Esophagus muscularis mucosa (tissue), 4 donors: Measurements from ENCODE around the gene TRAF2.

Experiments
- EP300 ChIP-seq: sonication (generic); formaldehyde crosslinking; IDR thresholded peaks from one replicate; pipeline ENCODE4 v1.6.1; 2017; ENCODE audit warnings: antibody characterized with exemption
- POLR2A ChIP-seq: fragments of 450-650 bp; IDR thresholded peaks from one replicate; pipeline ENCODE4 v1.6.1; 2017; ENCODE audit warnings: antibody characterized with exemption, moderate library complexity, mild to moderate bottlenecking, low read depth
- POLR2AphosphoS5 ChIP-seq, 2 donors: sonication (generic); formaldehyde crosslinking; IDR thresholded peaks; one replicate each; pipeline ENCODE4 v1.6.1; 2017; ENCODE audit warnings: antibody characterized with exemption in 2 of 2
- TF ChIP-seq, protein P1 (sequence below), 3 experiments: fragments of 200-600 bp in 2 of 3; fragments of 450-650 bp in 1 of 3; sonication (generic) in 2 of 3; IDR thresholded peaks; one replicate each; pipeline ENCODE4 v1.5.1; 2017 to 2019; ENCODE audit warnings: antibody characterized with exemption in 3 of 3, mild to moderate bottlenecking in 2 of 3, moderate library complexity in 1 of 3

DNA sequence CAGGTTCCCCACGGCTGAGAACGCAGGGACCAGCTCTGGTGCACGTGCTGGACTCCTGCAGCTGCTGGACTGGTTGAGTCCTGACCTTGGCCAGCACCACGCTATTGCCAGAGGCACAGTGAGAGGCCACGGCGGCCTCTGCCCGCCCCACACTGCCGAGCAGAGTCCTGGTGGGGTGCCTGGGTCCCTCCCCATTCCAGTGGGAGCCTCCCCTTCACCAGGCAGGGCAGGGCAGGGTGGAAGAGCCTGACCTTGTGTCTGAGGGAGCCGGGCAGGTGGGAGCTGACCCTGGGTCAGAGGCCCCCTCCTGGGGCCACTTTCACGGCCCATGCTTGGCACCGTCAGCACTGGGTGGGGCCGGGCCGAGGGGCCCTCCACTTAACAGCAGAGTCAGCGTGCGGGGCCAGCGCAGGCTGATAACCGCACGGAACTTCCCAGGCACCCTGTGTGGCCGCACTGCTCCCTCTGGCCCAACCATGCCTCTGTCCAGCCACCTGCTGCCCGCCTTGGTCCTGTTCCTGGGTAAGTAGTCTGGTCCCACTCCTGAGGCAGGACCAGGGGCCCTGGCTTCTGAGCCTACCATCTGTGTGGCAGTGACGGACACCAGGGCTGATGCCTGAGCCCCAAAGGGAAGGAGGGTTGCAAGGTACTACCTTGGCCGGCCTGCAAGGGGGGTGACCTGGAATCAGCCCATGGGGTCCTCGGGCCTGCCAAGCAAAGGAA, 34.2 kb upstream of the TRAF2 start, which contains the start of gene MAMDC4:
- TF ChIP-seq POLR2AphosphoS5 (IDR thresholded peaks at IDR 0.05) (no peak), EP300 (no peak), POLR2A (no peak)
- TF ChIP-seq, protein P1, sequence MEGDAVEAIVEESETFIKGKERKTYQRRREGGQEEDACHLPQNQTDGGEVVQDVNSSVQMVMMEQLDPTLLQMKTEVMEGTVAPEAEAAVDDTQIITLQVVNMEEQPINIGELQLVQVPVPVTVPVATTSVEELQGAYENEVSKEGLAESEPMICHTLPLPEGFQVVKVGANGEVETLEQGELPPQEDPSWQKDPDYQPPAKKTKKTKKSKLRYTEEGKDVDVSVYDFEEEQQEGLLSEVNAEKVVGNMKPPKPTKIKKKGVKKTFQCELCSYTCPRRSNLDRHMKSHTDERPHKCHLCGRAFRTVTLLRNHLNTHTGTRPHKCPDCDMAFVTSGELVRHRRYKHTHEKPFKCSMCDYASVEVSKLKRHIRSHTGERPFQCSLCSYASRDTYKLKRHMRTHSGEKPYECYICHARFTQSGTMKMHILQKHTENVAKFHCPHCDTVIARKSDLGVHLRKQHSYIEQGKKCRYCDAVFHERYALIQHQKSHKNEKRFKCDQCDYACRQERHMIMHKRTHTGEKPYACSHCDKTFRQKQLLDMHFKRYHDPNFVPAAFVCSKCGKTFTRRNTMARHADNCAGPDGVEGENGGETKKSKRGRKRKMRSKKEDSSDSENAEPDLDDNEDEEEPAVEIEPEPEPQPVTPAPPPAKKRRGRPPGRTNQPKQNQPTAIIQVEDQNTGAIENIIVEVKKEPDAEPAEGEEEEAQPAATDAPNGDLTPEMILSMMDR (IDR thresholded peaks at IDR 0.05): no peak
